Epithelial cell of prostate (primary cell): ENCODE data around the gene TNPO3.

Source experiments
- DNase-seq: peaks from one replicate; pipeline ENCODE4 v3.0.0-alpha.2; 2011; ENCODE audit warnings: low read depth, low spot score
- H3K27ac ChIP-seq: fragments of 450-650 bp; 2 replicates; pipeline ENCODE4 v1.5.1; 2017; ENCODE audit warnings: mild to moderate bottlenecking

The TNPO3 gene

DNA sequence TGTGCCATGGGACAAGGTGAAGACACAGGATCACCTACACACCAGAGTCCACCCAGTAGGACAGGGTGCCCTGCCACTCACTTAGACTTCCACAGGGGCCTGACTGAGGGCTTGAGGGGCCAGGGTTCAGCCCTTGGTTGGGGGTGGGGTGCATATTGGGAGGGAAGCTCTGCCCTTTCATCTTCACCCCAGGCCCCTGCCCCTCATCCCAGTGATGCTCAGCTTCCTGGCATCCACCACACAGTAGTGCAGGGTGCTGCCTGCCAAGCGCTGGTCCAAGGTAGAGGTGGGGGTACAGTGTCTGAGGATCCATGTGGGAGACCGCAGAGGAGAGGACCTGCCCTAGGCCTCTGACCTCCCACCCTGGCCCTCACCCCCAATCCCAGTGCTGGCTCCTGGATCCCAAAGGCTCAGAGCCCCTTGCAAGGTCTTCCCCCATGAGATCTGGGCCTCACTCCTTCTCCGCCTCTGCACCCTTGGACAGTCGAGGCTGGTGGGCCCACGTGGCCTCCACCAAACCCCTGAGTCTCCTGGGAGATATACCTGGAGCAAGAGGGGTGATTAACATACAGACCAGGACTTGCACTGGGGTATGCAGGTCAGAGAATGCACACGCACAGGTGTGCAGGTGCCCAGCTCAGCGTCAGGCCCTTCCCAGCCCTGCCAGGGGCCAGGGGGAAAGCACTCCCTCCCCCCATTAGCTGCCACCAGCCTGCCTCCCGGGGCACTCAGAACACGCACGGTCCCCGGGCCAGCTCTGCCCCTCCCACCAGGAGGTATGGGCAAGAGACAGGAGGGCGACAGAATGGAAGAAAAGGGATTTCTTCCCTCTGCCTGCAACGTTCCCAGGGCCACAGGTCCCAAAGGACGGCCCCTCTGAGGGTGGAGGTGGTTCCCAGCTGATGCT, 125.8 kb downstream of the TNPO3 start:
- H3K27ac ChIP-seq, result no peak overlapping the region
- DNase-seq, result no peak

DNA sequence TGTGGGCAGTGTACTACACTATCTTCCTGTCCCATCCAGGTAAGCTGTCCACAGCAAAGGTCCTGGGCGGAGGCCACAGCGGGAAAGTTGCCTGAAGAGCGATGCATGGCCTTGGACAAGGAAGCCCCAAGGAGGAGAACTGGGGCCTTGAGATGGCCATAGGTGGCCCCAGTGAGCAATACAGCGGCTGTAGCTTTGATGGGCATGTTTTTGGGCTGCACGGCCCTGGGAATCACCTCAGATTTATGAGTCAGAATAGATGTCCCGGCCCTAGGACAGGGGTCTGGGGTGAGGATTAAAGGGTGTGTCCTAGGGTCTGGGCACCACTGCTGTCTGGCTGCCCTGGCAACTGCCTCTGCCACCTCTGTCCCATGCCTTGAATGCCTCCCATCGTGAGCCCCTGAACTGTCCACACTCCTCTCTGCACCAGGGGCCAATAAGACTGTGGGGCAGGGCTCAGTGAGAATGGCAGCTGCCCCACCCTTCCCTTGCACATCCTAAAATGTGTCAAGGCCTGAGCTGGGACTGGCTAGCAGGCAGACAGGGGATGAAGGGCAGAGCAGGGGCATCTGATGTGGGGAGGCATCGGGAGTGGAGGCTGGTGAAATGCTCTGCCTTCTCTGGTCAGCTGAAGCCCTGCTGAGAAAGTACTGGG, 126.6 kb downstream of the TNPO3 start:
- no peak for DNase-seq
- no peak overlapping the region for H3K27ac ChIP-seq

DNA sequence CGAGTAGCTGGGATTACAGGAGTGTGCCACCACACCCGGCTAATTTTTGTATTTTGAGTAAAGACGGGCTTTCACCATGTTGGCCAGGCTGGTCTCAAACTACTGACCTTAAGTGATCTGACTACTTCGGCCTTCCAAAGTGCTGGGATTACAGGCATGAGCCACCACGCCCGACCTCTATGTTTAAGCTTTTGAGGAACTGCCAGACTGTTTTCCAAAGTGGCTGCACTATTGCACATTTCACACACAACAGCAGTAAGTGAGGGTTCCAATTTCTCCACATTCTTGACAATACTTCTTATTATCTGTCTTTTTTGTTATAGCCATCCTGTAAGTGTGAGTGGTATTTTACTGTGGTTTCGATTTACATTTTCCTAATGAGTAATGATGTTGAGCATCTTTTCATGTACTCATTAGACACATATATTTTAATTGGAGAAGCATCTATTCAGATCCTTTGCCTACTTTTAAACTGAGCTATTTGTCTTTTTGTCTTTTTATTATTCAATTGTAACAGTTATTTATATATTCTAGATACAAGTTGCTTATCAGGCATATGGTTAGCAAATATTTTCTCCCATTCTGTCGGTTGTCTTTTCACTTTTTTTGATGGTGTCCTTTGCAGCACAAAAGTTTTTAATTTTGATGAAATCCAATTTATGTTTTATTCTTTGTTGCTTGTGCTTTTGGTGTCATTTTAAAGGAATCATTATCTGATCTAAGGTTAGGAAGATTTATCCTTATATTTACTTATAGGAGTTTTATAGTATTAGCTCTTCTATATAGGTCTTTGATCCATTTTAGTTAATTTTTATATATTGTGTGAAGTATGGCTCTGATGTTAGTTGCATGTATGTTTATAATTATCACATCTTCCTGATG, 130.0 kb downstream of the TNPO3 start:
- no peak overlapping the region for H3K27ac ChIP-seq
- no peak for DNase-seq

DNA sequence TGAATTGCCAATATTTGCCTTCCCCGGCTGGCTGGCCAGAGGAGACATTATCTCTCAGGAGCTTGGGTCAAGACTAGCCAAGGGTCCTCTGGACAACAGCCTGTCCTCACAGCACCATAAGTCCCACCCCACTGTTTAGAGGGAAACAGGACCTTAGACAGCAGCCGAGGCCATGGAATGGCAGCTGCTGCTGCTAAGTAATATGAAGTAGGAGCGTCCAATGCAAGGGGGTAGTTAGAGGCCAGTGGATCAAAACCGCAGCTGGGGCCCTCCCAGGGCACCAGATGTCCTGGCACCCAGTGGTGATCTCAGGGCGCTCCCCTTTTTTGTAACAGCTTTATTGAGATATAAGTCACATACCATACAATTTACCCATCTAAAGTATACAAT, 131.5 kb downstream of the TNPO3 start:
- no peak for DNase-seq
- H3K27ac ChIP-seq, result no peak overlapping the region

DNA sequence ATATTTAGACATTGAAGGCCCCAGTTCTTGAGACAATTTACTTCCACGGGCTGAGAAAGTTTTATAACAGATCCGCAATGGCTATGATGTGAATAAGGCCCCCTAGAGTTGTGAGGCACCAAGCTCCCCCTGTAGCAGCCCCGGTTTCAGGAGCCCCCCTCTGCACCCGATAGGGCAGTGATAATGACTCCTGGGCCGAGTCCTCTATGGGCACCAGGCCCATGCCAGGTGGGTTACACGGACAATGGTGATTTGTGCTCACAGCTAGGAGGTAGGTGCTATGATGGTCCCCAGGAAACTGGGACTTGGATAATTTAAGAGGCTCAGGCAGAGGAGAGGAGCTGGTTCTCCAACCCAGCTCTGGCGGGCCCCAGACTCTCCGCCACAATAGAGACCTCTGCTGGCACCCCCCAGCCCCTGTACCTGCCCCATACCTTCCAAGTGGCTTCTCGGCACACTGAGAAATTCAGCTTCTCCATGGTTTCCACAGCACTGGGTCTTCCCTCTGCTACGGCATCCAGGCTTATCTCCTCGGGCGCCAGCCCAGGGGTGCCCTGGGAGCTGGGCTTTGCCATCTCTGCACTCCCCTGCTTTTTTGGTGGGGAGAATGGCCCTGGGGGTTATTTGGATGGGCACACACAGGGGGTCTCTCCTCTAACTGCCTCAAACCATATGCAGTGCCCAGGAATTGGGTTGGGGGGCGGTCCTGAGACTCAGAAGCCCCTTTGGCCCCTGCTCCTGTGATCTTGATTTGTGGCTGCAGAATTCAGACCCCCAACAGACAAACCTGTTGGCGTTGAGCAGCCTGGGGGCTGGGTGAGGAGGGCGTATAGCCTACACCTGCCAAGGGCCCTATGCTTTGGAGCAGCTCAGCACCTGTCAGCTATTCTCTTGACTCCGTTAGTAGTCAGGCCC, 132.2 kb downstream of the TNPO3 start:
- no peak overlapping the region for H3K27ac ChIP-seq
- no peak for DNase-seq

- H3K27ac ChIP-seq, result no peak overlapping the region
- no peak for DNase-seq
These were observed 133.0 kb downstream of the TNPO3 start for GRCh38 chr7:128921866-128922440.

GRCh38 chr7:128920913-128921582, 133.9 kb downstream of the TNPO3 start:
- DNase-seq, result no peak
- H3K27ac ChIP-seq, result no peak overlapping the region

- no peak for DNase-seq
- no peak overlapping the region for H3K27ac ChIP-seq
These were observed 134.8 kb downstream of the TNPO3 start for GRCh38 chr7:128919881-128920799.

- DNase-seq, result no peak
- no peak overlapping the region for H3K27ac ChIP-seq
These were observed 135.7 kb downstream of the TNPO3 start for GRCh38 chr7:128919241-128919640.

DNA sequence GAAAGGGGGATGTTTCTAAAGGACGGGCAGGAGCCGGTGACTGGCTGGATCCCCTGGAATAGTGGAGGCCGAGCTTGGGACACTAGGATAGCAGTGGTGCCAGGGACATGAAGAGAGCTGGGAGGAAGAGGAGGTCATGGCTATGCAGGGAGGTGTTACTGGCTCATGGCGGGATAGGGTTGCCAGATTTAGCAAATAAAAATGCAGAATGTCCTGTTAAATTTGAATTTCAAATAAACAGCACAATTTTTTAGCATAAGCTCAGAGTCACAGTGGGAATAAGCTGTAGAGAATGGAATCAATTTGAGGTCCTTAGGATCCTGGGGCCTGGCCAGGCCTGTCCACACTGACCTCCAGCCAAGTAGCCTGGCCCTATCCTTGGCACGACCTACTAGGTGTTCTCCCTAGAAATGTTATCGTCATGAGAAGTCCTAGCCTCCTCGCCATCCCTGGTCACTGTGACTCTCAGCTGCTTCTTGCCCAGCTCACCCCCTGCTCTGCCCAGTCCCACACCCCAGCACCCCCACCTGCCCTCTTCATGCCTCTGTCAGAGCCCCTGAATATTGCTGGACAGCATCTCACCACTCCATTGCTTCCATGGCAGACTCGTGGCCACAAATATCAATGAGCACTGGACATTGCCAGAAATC, 136.8 kb downstream of the TNPO3 start:
- DNase-seq, result no peak
- no peak overlapping the region for H3K27ac ChIP-seq

DNA sequence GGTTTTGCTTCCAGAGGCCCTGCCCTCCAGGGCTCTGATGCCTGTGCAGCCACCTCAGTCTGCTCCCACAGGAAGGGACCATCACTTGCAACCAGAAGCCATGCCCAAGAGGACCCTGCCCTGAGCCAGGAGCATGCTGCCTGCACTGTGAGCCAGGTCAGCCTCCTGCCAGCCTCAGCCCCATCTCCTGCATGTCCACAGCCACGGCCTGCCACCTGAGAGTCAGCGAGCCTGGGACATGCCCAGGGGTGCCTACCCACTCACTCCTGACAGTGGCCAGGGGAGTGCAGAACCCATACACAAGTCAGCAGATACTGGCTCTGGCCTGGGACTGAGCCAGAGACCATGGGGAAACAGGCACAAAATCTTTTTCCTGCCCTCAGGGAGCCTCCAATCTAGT, 137.8 kb downstream of the TNPO3 start:
- H3K27ac ChIP-seq, result no peak overlapping the region
- no peak for DNase-seq

GRCh38 chr7:128916643-128916915, 138.3 kb downstream of the TNPO3 start:
- DNase-seq, result no peak
- no peak overlapping the region for H3K27ac ChIP-seq

- no peak for DNase-seq
- H3K27ac ChIP-seq, result no peak overlapping the region
These were observed 138.9 kb downstream of the TNPO3 start for GRCh38 chr7:128915841-128916642.

GRCh38 chr7:128915271-128915819, 139.6 kb downstream of the TNPO3 start:
- H3K27ac ChIP-seq, result no peak overlapping the region
- no peak for DNase-seq

DNA sequence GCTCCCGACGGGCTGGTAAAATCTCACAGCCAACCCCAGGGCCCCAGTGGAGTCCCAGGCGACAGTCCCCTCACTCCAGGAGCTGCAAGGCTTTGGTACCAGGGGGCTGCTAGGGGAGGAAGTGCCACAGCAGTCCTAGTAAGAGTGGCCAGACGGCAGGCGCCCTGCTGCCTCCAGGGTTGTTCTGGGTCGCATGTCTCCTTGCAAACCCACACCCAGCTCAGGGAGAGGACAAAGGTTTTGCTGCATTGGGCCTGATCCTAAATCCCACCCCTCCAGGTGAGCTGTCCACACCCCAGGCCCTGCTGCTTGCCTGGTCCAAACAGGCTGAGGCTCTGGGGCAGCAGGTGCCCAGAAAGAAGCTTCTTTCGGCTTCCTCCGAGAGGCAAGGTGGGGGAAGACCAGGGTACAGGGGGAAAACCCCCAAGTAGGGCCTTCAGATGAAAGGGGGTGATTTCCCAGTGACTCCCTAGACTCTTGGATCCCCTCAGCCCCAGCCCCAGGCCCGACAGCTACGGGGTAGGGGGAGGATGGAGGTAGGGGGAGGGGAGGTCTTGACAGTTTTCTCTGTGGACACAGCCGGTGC, 140.3 kb downstream of the TNPO3 start:
- H3K27ac ChIP-seq, result no peak overlapping the region
- DNase-seq, result no peak

DNA sequence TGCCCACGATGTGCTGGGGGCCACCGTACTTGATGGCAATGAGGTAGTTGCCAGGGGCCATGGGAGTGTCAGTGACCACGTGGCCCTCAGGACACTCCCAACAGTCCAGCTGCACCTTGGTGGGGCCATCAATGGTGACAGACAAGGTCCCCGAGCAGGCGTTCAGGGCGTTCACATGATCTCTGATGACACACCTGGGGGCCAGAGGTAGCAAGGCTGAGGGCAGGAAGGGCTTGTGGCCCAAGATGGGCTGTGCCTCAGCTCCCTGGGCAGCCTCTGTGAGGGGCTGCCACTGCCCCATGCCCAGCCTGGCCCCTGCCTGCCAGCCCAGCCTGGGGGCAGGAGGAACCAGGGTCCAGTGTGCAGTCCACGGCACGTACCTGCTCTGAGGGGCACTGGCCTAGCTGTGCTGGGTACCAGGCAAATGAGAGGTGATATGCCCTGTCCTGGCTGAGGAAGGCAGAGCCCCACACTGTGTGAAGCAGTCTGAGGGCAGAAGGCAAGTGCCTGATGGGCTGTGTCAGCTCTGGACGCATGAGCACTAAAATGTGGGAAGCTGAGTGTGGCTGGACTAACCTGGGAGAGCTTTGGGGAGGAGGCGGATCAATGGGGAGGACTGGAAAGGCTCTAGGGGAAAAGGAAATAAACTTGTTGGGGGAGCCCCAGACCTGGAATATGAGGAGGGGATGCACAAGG, 140.9 kb downstream of the TNPO3 start:
- DNase-seq, result no peak
- H3K27ac ChIP-seq, result no peak overlapping the region
